ENCODE measurements around the gene GFI1B. TPM values are rescaled to one million over a fixed set of nuclear protein-coding genes. Genes with fewer than 3 reads are reported as not detected.

Gene GFI1B
- total RNA-seq, 1 donor from 2014 or later = not detected

DNA sequence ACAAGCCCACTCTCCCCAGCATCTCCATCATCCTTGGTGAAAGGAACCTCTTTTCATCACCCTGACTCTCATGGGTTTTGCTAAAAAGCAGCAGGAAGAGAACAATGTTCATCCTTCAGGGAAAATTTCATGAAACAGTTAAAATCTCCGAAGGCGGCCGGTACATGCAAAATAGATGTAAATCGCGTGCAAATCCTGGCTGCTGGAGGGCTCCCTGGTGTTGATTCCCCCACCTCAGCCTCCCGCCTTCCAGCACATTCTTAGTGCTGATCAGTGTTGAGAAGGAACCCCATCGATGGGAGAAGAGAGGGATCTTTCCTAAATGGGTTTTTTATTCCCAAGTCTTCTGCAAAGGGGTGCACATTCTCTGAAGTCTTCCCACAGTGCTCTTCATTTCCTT is 8.7 kb upstream of the GFI1B start:
- Histone ChIP-seq H3K4me1 (no peaks in the 10 kb centered on the region), H3K36me3 (no peaks in the 10 kb centered on the region), H3K4me3 (no peak overlapping the region), H3K27ac (no peak overlapping the region), H3K27me3 (no peaks in the 10 kb centered on the region), H3K9me3 (no peaks in the 10 kb centered on the region)
- intact Hi-C loops (cut with DNase I) = no loop called here
- TF ChIP-seq CTCF (IDR thresholded peaks at IDR 0.05) = no peak
- DNase-seq (ENCODE audit: low spot score in 2 of 2) = no peak

DNA sequence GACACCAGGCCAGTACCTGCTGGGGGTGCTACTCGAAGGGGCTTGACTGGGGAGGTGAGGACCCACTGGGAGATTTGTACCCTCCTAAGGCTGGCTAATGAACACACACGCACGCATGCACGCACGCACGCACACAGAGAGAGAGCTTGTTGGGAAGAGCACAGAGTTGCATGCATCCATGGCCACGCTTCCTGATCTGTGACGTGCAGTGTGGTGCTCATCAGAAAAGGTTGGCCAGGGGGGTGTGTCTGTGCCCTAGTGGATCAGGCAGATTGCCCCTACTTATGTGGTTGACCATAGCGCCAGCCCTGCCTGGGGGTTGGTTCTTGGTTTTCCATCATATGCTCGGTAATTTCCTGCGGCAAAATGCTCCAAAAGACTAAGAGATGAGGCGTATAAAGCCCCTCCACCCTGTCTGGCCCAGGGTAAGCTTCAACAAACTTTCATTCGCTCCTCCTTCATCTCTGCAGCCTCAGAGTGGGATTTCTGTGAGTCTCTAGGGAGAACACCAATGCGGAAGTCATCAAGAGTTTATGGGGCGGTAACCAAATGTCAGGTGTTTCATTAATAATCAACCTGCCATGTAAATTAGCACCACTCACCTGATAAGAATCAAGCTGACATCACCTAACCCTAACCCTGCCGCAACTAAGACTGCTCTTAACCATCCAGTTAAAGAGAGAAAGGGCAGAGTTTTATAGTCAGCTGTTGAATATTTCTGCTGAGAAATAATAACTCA is 8.0 kb upstream of the GFI1B start:
- no peak overlapping the region for H3K27ac ChIP-seq
- H3K4me3 ChIP-seq = no peak overlapping the region
- no peak for DNase-seq (ENCODE audit: low spot score in 2 of 2)
- no peaks in the 10 kb centered on the region for H3K9me3 ChIP-seq
- no peaks in the 10 kb centered on the region for H3K4me1 ChIP-seq
- intact Hi-C loops (cut with DNase I) = no loop called here
- no peaks in the 10 kb centered on the region for H3K36me3 ChIP-seq
- H3K27me3 ChIP-seq = no peaks in the 10 kb centered on the region
- no peak for TF ChIP-seq CTCF (IDR thresholded peaks at IDR 0.05)

GRCh38 chr9:132973166-132973565 is 5.3 kb upstream of the GFI1B start:
- no peaks in the 10 kb centered on the region for H3K27me3 ChIP-seq
- no peaks in the 10 kb centered on the region for H3K9me3 ChIP-seq
- DNase-seq (ENCODE audit: low spot score in 2 of 2) = no peak
- H3K4me3 ChIP-seq = no peak overlapping the region
- no peak overlapping the region for H3K27ac ChIP-seq
- H3K4me1 ChIP-seq = no peaks in the 10 kb centered on the region
- intact Hi-C loops (cut with DNase I) = no loop called here
- TF ChIP-seq CTCF (IDR thresholded peaks at IDR 0.05) = no peak
- H3K36me3 ChIP-seq = no peaks in the 10 kb centered on the region

DNA sequence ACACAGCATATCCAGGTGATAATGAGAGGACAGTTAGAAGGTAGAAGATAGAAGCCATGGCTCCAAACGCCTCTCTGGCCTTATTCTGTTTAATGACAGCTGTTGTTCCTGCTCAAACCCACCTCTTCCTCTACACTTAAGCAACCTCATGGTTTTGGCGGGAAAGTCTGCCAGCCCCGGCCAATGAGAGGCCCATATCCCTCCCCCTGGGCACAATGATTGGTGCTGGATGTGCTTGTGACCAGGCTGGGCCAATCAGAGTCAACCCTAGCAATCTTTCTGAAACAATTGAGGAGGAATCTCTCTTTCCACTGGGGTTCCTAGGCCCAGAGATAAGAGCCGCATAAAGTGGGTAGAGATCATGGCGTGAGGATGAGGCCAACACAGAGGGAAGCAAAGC is 4.8 kb upstream of the GFI1B start:
- intact Hi-C loops (cut with DNase I) = no loop called here
- Histone ChIP-seq H3K36me3 (no peaks in the 10 kb centered on the region), H3K27me3 (no peaks in the 10 kb centered on the region), H3K9me3 (no peaks in the 10 kb centered on the region), H3K4me3 (no peak overlapping the region), H3K27ac (no peak overlapping the region), H3K4me1 (no peaks in the 10 kb centered on the region)
- TF ChIP-seq CTCF (IDR thresholded peaks at IDR 0.05) = no peak
- no peak for DNase-seq (ENCODE audit: low spot score in 2 of 2)

- no peak for DNase-seq (ENCODE audit: low spot score in 2 of 2)
Measured at GRCh38 chr9:132975961-132976360, 2.5 kb upstream of the GFI1B start.

More at GRCh38 chr9:132975961-132976360, 2.5 kb upstream of the GFI1B start:
- intact Hi-C loops (cut with DNase I) = no loop called here
- no peaks in the 10 kb centered on the region for H3K27me3 ChIP-seq
- no peaks in the 10 kb centered on the region for H3K36me3 ChIP-seq
- H3K4me1 ChIP-seq = no peaks in the 10 kb centered on the region
- TF ChIP-seq CTCF (IDR thresholded peaks at IDR 0.05) = no peak
- no peaks in the 10 kb centered on the region for H3K9me3 ChIP-seq
- H3K27ac ChIP-seq = no peak overlapping the region
- no peak overlapping the region for H3K4me3 ChIP-seq
